HFFc6 (cell line): ENCODE results near the gene DUSP22. TPM values are rescaled to one million over a fixed set of nuclear protein-coding genes. Genes with fewer than 3 reads are reported as not detected.

Experiments used
- DNase-seq: peaks from one replicate; pipeline ENCODE4 v3.0.0-alpha.2; 2018
- H3K27ac Mint-ChIP-seq: 2 replicates; pipeline ENCODE4 v1.8.0; 2020; ENCODE audit warnings: mild to moderate bottlenecking, mixed read lengths
- H3K27me3 Mint-ChIP-seq: 2 replicates; pipeline ENCODE4 v1.8.0; 2021; ENCODE audit warnings: mild to moderate bottlenecking, moderate library complexity, mixed read lengths; ENCODE audit not compliant: insufficient read depth
- H3K36me3 Mint-ChIP-seq: 2 replicates; pipeline ENCODE4 v1.8.0; 2021; ENCODE audit warnings: low read depth, mixed read lengths
- H3K4me1 Mint-ChIP-seq: 2 replicates; pipeline ENCODE4 v1.8.0; 2020; ENCODE audit warnings: low read depth, mixed read lengths
- H3K4me3 Mint-ChIP-seq: 2 replicates; pipeline ENCODE4 v1.8.0; 2020; ENCODE audit warnings: mild to moderate bottlenecking, moderate library complexity, mixed read lengths
- H3K9me3 Mint-ChIP-seq: 2 replicates; pipeline ENCODE4 v1.8.0; 2020; ENCODE audit warnings: mild to moderate bottlenecking, mixed read lengths
- total RNA-seq, 6 experiments: library from RNA; stranded (reverse); fragmentation: NEBNext Ultra II Directional; extraction: Animal tissue kit (Norgen Biotek cat#: 25700); gene quantifications; 2 replicates in 1 of 6; 3 replicates in 5 of 6; pipeline ENCODE4 v1.2.3, GENCODE V29; 2021
- TF ChIP-seq, protein P1 (sequence below): fragments of 200-600 bp; sonication (generic); IDR thresholded peaks from 2 replicates; pipeline ENCODE4 v1.5.0; 2021; ENCODE audit warnings: antibody characterized with exemption, mild to moderate bottlenecking

The DUSP22 gene
- total RNA-seq, 6 experiments from 2014 or later: 6.8 to 11.9 (median 9.2) TPM

DNA sequence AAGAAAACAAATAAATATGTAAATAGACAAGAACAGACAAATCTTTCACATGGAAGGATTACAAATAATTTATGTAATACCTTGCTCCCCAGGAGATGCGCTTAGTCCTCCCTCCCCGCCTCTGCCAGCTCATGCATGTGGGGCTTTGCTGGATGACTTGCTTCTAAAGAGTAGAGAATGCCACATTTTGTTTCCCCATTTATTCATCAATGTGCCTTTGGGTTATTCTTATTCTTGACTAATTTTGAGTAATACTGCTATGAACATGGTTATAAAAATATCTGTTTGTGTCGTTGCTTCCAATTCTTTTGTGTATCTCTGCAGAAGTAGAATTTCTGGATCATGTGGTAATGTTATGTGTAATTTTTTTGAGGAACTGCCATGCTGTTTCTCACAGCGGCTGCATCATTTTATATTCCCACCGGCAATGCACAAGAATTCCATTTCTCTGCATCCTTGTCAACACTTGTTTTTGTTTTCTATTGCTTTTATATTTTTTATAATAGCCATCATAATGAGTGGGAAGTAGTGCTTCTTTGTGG lies 23.8 kb upstream of the DUSP22 start:
- TF ChIP-seq, protein P1, sequence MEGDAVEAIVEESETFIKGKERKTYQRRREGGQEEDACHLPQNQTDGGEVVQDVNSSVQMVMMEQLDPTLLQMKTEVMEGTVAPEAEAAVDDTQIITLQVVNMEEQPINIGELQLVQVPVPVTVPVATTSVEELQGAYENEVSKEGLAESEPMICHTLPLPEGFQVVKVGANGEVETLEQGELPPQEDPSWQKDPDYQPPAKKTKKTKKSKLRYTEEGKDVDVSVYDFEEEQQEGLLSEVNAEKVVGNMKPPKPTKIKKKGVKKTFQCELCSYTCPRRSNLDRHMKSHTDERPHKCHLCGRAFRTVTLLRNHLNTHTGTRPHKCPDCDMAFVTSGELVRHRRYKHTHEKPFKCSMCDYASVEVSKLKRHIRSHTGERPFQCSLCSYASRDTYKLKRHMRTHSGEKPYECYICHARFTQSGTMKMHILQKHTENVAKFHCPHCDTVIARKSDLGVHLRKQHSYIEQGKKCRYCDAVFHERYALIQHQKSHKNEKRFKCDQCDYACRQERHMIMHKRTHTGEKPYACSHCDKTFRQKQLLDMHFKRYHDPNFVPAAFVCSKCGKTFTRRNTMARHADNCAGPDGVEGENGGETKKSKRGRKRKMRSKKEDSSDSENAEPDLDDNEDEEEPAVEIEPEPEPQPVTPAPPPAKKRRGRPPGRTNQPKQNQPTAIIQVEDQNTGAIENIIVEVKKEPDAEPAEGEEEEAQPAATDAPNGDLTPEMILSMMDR: no peak
- no peaks in the 10 kb centered on the region for H3K36me3 Mint-ChIP-seq
- no peak overlapping the region for H3K27ac Mint-ChIP-seq
- no peak for DNase-seq
- H3K4me1 Mint-ChIP-seq: no peaks in the 10 kb centered on the region
- no peaks in the 10 kb centered on the region for H3K27me3 Mint-ChIP-seq
- no peak overlapping the region for H3K4me3 Mint-ChIP-seq
- H3K9me3 Mint-ChIP-seq: peaks cover 9% of the 10 kb centered on the region

DNA sequence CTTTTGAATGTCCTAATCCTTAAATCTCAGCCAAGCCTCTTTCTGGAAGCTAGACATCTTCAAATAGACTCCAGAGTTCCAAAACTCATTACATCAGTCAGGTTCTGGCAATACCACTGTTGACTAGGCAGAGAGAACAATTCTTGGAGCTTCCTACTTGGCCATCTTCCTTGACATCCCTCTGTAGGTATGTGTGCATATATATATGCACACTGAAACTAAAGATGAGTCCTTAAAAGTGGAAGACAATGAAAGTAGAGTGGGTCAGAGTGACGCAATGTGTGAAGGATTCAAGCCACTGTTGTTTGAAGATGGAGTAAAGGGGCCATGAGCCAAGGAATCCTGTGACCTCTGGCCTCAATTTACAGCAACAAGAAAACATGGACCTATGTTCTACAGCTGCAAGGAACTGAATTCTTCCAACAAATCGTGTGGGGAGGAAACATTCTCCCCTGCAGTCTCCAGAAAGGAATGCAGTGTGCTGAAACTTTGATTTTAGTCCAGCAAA lies 18.7 kb upstream of the DUSP22 start:
- Mint-ChIP-seq H3K27me3 (no peaks in the 10 kb centered on the region), H3K4me3 (no peak overlapping the region), H3K4me1 (no peaks in the 10 kb centered on the region), H3K9me3 (no peaks in the 10 kb centered on the region; the same call in none of the 2 replicates), H3K27ac (no peak overlapping the region), H3K36me3 (no peaks in the 10 kb centered on the region)
- TF ChIP-seq, protein P1: no peak
- DNase-seq: no peak

- no peak for DNase-seq
- no peaks in the 10 kb centered on the region for H3K4me1 Mint-ChIP-seq
- H3K4me3 Mint-ChIP-seq: no peak overlapping the region
- H3K9me3 Mint-ChIP-seq: peaks cover 19% of the 10 kb centered on the region; the same call in 1 of the 2 replicates
- no peak overlapping the region for H3K27ac Mint-ChIP-seq
- H3K27me3 Mint-ChIP-seq: peaks cover 5% of the 10 kb centered on the region
- TF ChIP-seq, protein P1: no peak
- no peaks in the 10 kb centered on the region; the same call in 1 of the 2 replicates for H3K36me3 Mint-ChIP-seq
Measured at GRCh38 chr6:277746-278145, 14.5 kb upstream of the DUSP22 start.

DNA sequence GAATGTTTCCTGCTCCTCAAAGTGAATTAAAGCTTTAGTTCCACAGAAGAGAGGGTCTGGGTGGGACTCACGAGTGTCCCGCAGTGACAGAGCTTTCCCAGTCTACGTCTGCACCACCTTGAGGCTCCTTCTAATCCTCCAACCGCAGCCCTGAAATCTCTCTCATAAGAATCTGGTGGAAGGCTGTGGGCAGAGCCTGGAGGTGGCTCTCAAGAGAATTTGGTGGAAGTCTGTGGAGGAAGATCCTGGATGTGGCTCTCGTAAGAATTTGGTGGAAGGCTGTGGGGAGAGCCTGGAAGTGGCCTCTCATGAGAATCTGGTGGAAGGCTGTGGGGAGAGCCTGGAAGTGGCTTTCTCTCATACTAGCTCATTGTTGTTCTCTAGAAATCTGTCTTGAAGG lies 13.8 kb upstream of the DUSP22 start:
- Mint-ChIP-seq H3K27me3 (peaks cover 11% of the 10 kb centered on the region), H3K36me3 (no peaks in the 10 kb centered on the region; the same call in 1 of the 2 replicates), H3K27ac (no peak overlapping the region), H3K4me3 (no peak overlapping the region), H3K4me1 (no peaks in the 10 kb centered on the region), H3K9me3 (peaks cover 26% of the 10 kb centered on the region)
- TF ChIP-seq, protein P1: no peak
- DNase-seq: no peak

DNA sequence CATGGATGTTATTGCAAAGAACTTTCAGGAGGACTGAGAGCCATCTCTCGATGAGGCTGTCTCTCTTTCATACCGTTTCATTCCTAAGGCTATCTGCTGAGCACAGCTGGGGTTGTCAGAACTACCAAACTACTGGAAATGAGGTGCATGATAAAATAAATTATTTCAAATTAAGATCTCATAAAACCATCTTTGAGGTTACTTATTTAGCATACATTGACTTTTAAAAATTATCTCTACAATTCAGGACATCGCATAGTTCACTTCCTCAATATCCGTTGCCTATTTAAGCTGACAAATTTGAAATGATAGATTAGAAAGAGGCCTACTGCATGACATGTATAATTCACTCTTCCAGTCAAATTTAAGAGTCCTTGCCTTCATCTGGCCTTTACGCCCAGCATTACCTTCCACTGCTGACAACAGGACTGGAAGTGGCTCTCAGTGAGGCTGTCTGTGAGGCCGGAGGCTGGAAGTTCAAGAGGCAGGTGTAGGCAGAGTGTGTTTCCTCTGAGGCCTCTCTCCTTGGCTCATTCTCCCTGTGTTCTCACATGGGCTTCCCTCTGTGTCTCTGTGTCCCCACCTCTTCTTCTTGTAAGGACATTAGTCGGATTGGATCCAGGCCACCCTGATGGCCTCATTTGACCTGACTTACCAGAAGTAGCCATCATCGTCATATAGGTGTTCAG lies 12.8 kb upstream of the DUSP22 start:
- H3K27ac Mint-ChIP-seq: no peak overlapping the region
- peaks cover 28% of the 10 kb centered on the region for H3K9me3 Mint-ChIP-seq
- TF ChIP-seq, protein P1: no peak
- no peak overlapping the region for H3K4me3 Mint-ChIP-seq
- no peaks in the 10 kb centered on the region for H3K4me1 Mint-ChIP-seq
- H3K36me3 Mint-ChIP-seq: no peaks in the 10 kb centered on the region; the same call in 1 of the 2 replicates
- no peak for DNase-seq
- H3K27me3 Mint-ChIP-seq: peaks cover 14% of the 10 kb centered on the region
